ENCODE data around the gene PHACTR3.

Gene PHACTR3

GRCh38 chr20:59580991-59581401 is 23.3 kb upstream of the PHACTR3 start:
- H3K4me3 ChIP-seq (ENCODE audit: insufficient read depth, low read depth, low read length): no peak overlapping the region
- no peaks in the 10 kb centered on the region for H3K4me1 ChIP-seq (ENCODE audit: control insufficient read depth, insufficient read depth, low read length)
- no peaks in the 10 kb centered on the region for H3K36me3 ChIP-seq (ENCODE audit: control insufficient read depth, insufficient read depth, low read length)
- H3K9me3 ChIP-seq (ENCODE audit: control insufficient read depth, low read length): no peaks in the 10 kb centered on the region
- no peak overlapping the region for H3K27ac ChIP-seq (ENCODE audit: insufficient read depth, low read depth, low read length, poor library complexity, severe bottlenecking)
- whole genome bisulfite sequencing, 2 experiments: 87 to 88% methylated on average over 9 of the region's 9 CpGs
- peaks cover 58% of the 10 kb centered on the region for H3K27me3 ChIP-seq (ENCODE audit: control insufficient read depth, insufficient read depth, low read length, poor library complexity, severe bottlenecking)

GRCh38 chr20:59581993-59582679 is 22.2 kb upstream of the PHACTR3 start:
- H3K27ac ChIP-seq (ENCODE audit: insufficient read depth, low read depth, low read length, poor library complexity, severe bottlenecking): no peak overlapping the region
- WGBS, 2 experiments: 87 to 90% methylated on average over 13 of the region's 13 CpGs
- H3K4me3 ChIP-seq (ENCODE audit: insufficient read depth, low read depth, low read length): no peak overlapping the region
- no peaks in the 10 kb centered on the region for H3K4me1 ChIP-seq (ENCODE audit: control insufficient read depth, insufficient read depth, low read length)
- peaks cover 46% of the 10 kb centered on the region for H3K27me3 ChIP-seq (ENCODE audit: control insufficient read depth, insufficient read depth, low read length, poor library complexity, severe bottlenecking)
- no peaks in the 10 kb centered on the region for H3K36me3 ChIP-seq (ENCODE audit: control insufficient read depth, insufficient read depth, low read length)
- no peaks in the 10 kb centered on the region for H3K9me3 ChIP-seq (ENCODE audit: control insufficient read depth, low read length)

- no peaks in the 10 kb centered on the region for H3K36me3 ChIP-seq (ENCODE audit: control insufficient read depth, insufficient read depth, low read length)
- H3K27ac ChIP-seq (ENCODE audit: insufficient read depth, low read depth, low read length, poor library complexity, severe bottlenecking): no peak overlapping the region
- H3K9me3 ChIP-seq (ENCODE audit: control insufficient read depth, low read length): no peaks in the 10 kb centered on the region
- H3K4me3 ChIP-seq (ENCODE audit: insufficient read depth, low read depth, low read length): no peak overlapping the region
- H3K27me3 ChIP-seq (ENCODE audit: control insufficient read depth, insufficient read depth, low read length, poor library complexity, severe bottlenecking): peaks cover 31% of the 10 kb centered on the region
- no peaks in the 10 kb centered on the region for H3K4me1 ChIP-seq (ENCODE audit: control insufficient read depth, insufficient read depth, low read length)
- 90% methylated on average over 31 of the region's 31 CpGs for WGBS, 2 experiments
These were observed 20.7 kb upstream of the PHACTR3 start for GRCh38 chr20:59583428-59584277.

GRCh38 chr20:59584278-59584925 is 19.9 kb upstream of the PHACTR3 start:
- Histone ChIP-seq H3K27ac (ENCODE audit: insufficient read depth, low read depth, low read length, poor library complexity, severe bottlenecking) (no peak overlapping the region), H3K36me3 (ENCODE audit: control insufficient read depth, insufficient read depth, low read length) (no peaks in the 10 kb centered on the region), H3K27me3 (ENCODE audit: control insufficient read depth, insufficient read depth, low read length, poor library complexity, severe bottlenecking) (peaks cover 24% of the 10 kb centered on the region), H3K9me3 (ENCODE audit: control insufficient read depth, low read length) (no peaks in the 10 kb centered on the region), H3K4me3 (ENCODE audit: insufficient read depth, low read depth, low read length) (no peak overlapping the region), H3K4me1 (ENCODE audit: control insufficient read depth, insufficient read depth, low read length) (no peaks in the 10 kb centered on the region)
- 89 to 90% methylated on average over 15 of the region's 15 CpGs for WGBS, 2 experiments

- no peak overlapping the region for H3K4me3 ChIP-seq (ENCODE audit: insufficient read depth, low read depth, low read length)
- H3K9me3 ChIP-seq (ENCODE audit: control insufficient read depth, low read length): no peaks in the 10 kb centered on the region
- H3K4me1 ChIP-seq (ENCODE audit: control insufficient read depth, insufficient read depth, low read length): no peaks in the 10 kb centered on the region
- no peak overlapping the region for H3K27ac ChIP-seq (ENCODE audit: insufficient read depth, low read depth, low read length, poor library complexity, severe bottlenecking)
- 88 to 91% methylated on average over 16 of the region's 16 CpGs for WGBS, 2 experiments
- no peaks in the 10 kb centered on the region for H3K36me3 ChIP-seq (ENCODE audit: control insufficient read depth, insufficient read depth, low read length)
- peaks cover 9% of the 10 kb centered on the region for H3K27me3 ChIP-seq (ENCODE audit: control insufficient read depth, insufficient read depth, low read length, poor library complexity, severe bottlenecking)
These were observed 18.5 kb upstream of the PHACTR3 start for GRCh38 chr20:59585714-59586409.

- no peaks in the 10 kb centered on the region for H3K4me1 ChIP-seq (ENCODE audit: control insufficient read depth, insufficient read depth, low read length)
These were observed 17.7 kb upstream of the PHACTR3 start for GRCh38 chr20:59586613-59587012.

GRCh38 chr20:59587570-59587969 is 16.8 kb upstream of the PHACTR3 start:
- peaks cover 7% of the 10 kb centered on the region for H3K27me3 ChIP-seq (ENCODE audit: control insufficient read depth, insufficient read depth, low read length, poor library complexity, severe bottlenecking)
- H3K4me3 ChIP-seq (ENCODE audit: insufficient read depth, low read depth, low read length): no peak overlapping the region
- H3K27ac ChIP-seq (ENCODE audit: insufficient read depth, low read depth, low read length, poor library complexity, severe bottlenecking): no peak overlapping the region
- no peaks in the 10 kb centered on the region for H3K4me1 ChIP-seq (ENCODE audit: control insufficient read depth, insufficient read depth, low read length)
- H3K9me3 ChIP-seq (ENCODE audit: control insufficient read depth, low read length): no peaks in the 10 kb centered on the region
- no peaks in the 10 kb centered on the region for H3K36me3 ChIP-seq (ENCODE audit: control insufficient read depth, insufficient read depth, low read length)
- 80 to 83% methylated on average over 6 of the region's 6 CpGs for WGBS, 2 experiments

More at GRCh38 chr20:59586613-59587012, 17.7 kb upstream of the PHACTR3 start:
- H3K4me3 ChIP-seq (ENCODE audit: insufficient read depth, low read depth, low read length): no peak overlapping the region
- no peaks in the 10 kb centered on the region for H3K36me3 ChIP-seq (ENCODE audit: control insufficient read depth, insufficient read depth, low read length)
- H3K27ac ChIP-seq (ENCODE audit: insufficient read depth, low read depth, low read length, poor library complexity, severe bottlenecking): no peak overlapping the region
- no peaks in the 10 kb centered on the region for H3K9me3 ChIP-seq (ENCODE audit: control insufficient read depth, low read length)
- peaks cover 5% of the 10 kb centered on the region for H3K27me3 ChIP-seq (ENCODE audit: control insufficient read depth, insufficient read depth, low read length, poor library complexity, severe bottlenecking)
- 83 to 88% methylated on average over 6 of the region's 6 CpGs for WGBS, 2 experiments

GRCh38 chr20:59588236-59588855 is 16.0 kb upstream of the PHACTR3 start:
- H3K4me1 ChIP-seq (ENCODE audit: control insufficient read depth, insufficient read depth, low read length): no peaks in the 10 kb centered on the region
- H3K36me3 ChIP-seq (ENCODE audit: control insufficient read depth, insufficient read depth, low read length): no peaks in the 10 kb centered on the region
- no peaks in the 10 kb centered on the region for H3K9me3 ChIP-seq (ENCODE audit: control insufficient read depth, low read length)
- no peak overlapping the region for H3K4me3 ChIP-seq (ENCODE audit: insufficient read depth, low read depth, low read length)
- H3K27ac ChIP-seq (ENCODE audit: insufficient read depth, low read depth, low read length, poor library complexity, severe bottlenecking): no peak overlapping the region
- WGBS, 2 experiments: 87 to 89% methylated on average over 13 of the region's 13 CpGs
- H3K27me3 ChIP-seq (ENCODE audit: control insufficient read depth, insufficient read depth, low read length, poor library complexity, severe bottlenecking): peaks cover 7% of the 10 kb centered on the region

GRCh38 chr20:59589086-59589684 is 15.2 kb upstream of the PHACTR3 start:
- Histone ChIP-seq H3K27me3 (ENCODE audit: control insufficient read depth, insufficient read depth, low read length, poor library complexity, severe bottlenecking) (peaks cover 11% of the 10 kb centered on the region), H3K27ac (ENCODE audit: insufficient read depth, low read depth, low read length, poor library complexity, severe bottlenecking) (no peak overlapping the region), H3K9me3 (ENCODE audit: control insufficient read depth, low read length) (no peaks in the 10 kb centered on the region), H3K4me1 (ENCODE audit: control insufficient read depth, insufficient read depth, low read length) (no peaks in the 10 kb centered on the region), H3K36me3 (ENCODE audit: control insufficient read depth, insufficient read depth, low read length) (no peaks in the 10 kb centered on the region), H3K4me3 (ENCODE audit: insufficient read depth, low read depth, low read length) (no peak overlapping the region)
- 92 to 93% methylated on average over 24 of the region's 24 CpGs for WGBS, 2 experiments

All from ectodermal cell (in vitro differentiated cells).